GM21528 (cell line): ENCODE results near the gene NRXN2.

ENCODE experiments used
- ATAC-seq: cut with Tn5 transposase; IDR thresholded peaks from one replicate; pipeline ENCODE4 v1.9.1; 2021; ENCODE audit warnings: mild to moderate bottlenecking, moderate library complexity; ENCODE audit not compliant: unreplicated experiment, low FRiP score

The NRXN2 gene

GRCh38 chr11:64744544-64745188 lies 21.7 kb upstream of the NRXN2 start:
- no peak for ATAC-seq

GRCh38 chr11:64743591-64744543 lies 20.9 kb upstream of the NRXN2 start, which contains the start of gene RASGRP2:
Gene RASGRP2 (minus strand): TSS chr11:64744142. CDS start chr11:64742866, 1,276 bp downstream.
- no peak for ATAC-seq

- no peak for ATAC-seq
Measured at GRCh38 chr11:64742889-64743590, 20.0 kb upstream of the NRXN2 start.

GRCh38 chr11:64742087-64742888 lies 19.3 kb upstream of the NRXN2 start:
- ATAC-seq = no peak

- no peak for ATAC-seq
Measured at GRCh38 chr11:64741375-64742086, 18.5 kb upstream of the NRXN2 start.

GRCh38 chr11:64739871-64740270 lies 16.9 kb upstream of the NRXN2 start:
- ATAC-seq = no peak

- ATAC-seq = no peak
Measured at GRCh38 chr11:64736654-64737053, 13.7 kb upstream of the NRXN2 start.

- ATAC-seq = no peak
Measured at GRCh38 chr11:64735725-64736259, 12.8 kb upstream of the NRXN2 start.

GRCh38 chr11:64734811-64735724 lies 12.1 kb upstream of the NRXN2 start:
- no peak for ATAC-seq

GRCh38 chr11:64731601-64732000 lies 8.6 kb upstream of the NRXN2 start:
- ATAC-seq = no peak

GRCh38 chr11:64729851-64730382 lies 6.9 kb upstream of the NRXN2 start:
- no peak for ATAC-seq

- ATAC-seq = no peak
Measured at GRCh38 chr11:64728757-64729365, 5.9 kb upstream of the NRXN2 start.

GRCh38 chr11:64726867-64727530 lies 4.0 kb upstream of the NRXN2 start:
- ATAC-seq = no peak

- no peak for ATAC-seq
Measured at GRCh38 chr11:64726211-64726641, 3.2 kb upstream of the NRXN2 start.

- ATAC-seq = no peak
Measured at GRCh38 chr11:64724863-64725532, 2.0 kb upstream of the NRXN2 start.
